Measurements from ENCODE around the gene GLG1. TPM values are rescaled to one million over a fixed set of nuclear protein-coding genes. Genes with fewer than 3 reads are reported as not detected.

The GLG1 gene
- total and polyA plus RNA-seq, 2 experiments from 2014 or later, result 142 to 148 TPM

DNA sequence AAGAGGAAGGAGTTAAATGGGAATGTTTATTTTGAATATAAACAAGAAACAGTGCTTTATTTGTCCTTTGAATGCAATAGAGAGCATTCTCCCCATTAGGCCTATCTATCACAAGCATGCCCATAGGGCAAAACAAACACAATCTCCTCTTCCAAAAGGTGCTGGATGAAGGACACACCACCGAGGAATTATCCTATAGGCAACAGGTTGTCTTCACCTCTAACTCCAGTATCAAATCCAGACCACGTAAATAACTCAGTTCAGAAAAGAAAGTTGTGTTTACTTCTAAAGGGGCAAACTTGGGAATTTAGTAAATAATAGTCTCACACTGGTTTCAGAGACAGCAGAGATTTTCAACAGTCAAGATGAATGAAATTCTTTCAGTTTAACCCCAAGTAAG, 101.9 kb downstream of the GLG1 start:
- no peak overlapping the region for H3K4me2 ChIP-seq
- H2AFZ ChIP-seq, result no peak overlapping the region
- DNase-seq (ENCODE audit: low spot score), result no peak
- H3K4me1 ChIP-seq (ENCODE audit: insufficient read depth), result no peaks in the 10 kb centered on the region
- peaks cover 12% of the 10 kb centered on the region for H3K79me2 ChIP-seq
- 57% methylated on average over 2 of the region's 2 CpGs for WGBS (ENCODE audit: low lambda C conversion rate, missing lambda C conversion rate)
- no peak overlapping the region for H3K4me3 ChIP-seq
- no peaks in the 10 kb centered on the region for H3K9me3 ChIP-seq (ENCODE audit: low read depth)
- peaks cover 5% of the 10 kb centered on the region for H3K36me3 ChIP-seq (replicated peaks; ENCODE audit: insufficient read depth, low read depth)
- TF ChIP-seq, protein P1, sequence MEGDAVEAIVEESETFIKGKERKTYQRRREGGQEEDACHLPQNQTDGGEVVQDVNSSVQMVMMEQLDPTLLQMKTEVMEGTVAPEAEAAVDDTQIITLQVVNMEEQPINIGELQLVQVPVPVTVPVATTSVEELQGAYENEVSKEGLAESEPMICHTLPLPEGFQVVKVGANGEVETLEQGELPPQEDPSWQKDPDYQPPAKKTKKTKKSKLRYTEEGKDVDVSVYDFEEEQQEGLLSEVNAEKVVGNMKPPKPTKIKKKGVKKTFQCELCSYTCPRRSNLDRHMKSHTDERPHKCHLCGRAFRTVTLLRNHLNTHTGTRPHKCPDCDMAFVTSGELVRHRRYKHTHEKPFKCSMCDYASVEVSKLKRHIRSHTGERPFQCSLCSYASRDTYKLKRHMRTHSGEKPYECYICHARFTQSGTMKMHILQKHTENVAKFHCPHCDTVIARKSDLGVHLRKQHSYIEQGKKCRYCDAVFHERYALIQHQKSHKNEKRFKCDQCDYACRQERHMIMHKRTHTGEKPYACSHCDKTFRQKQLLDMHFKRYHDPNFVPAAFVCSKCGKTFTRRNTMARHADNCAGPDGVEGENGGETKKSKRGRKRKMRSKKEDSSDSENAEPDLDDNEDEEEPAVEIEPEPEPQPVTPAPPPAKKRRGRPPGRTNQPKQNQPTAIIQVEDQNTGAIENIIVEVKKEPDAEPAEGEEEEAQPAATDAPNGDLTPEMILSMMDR (IDR thresholded peaks at IDR 0.05; ENCODE audit: poor library complexity), result no peak
- no peak for TF ChIP-seq EZH2 (IDR thresholded peaks at IDR 0.05; ENCODE audit: borderline replicate concordance)
- no peak for TF ChIP-seq EZH2phosphoT487 (IDR thresholded peaks at IDR 0.05; ENCODE audit: low read depth, severe bottlenecking, unreplicated experiment)
- no peaks in the 10 kb centered on the region for H4K20me1 ChIP-seq (ENCODE audit: insufficient read depth, poor library complexity, severe bottlenecking)
- H3K27me3 ChIP-seq, result no peaks in the 10 kb centered on the region
- no peak overlapping the region for H3K27ac ChIP-seq
- no peaks in the 10 kb centered on the region for H3K9me2 ChIP-seq (replicated peaks; ENCODE audit: insufficient read depth)

DNA sequence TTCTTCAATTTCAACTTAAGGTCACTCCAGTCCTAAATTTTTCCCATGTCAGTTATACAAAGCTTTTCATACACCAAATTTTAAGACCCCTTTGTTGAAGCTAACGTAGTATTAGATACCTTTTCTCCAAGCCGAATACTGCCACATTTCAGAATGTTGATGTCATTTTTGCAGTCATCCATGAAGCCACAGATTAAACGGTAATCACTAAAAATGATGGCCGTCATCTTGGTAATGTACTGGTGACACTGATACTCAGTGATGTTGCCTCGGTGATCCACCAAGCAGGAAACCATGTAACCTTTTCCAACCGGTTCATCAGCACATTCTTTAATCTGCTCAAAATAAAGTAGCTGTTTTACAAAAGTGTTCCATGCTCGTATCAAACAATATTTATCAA, 103.5 kb downstream of the GLG1 start:
- Histone ChIP-seq H3K9me3 (ENCODE audit: low read depth) (no peaks in the 10 kb centered on the region), H4K20me1 (ENCODE audit: insufficient read depth, poor library complexity, severe bottlenecking) (no peaks in the 10 kb centered on the region), H3K27ac (no peak overlapping the region), H3K4me3 (no peak overlapping the region), H3K79me2 (peaks cover 15% of the 10 kb centered on the region), H2AFZ (no peak overlapping the region), H3K9me2 (replicated peaks; ENCODE audit: insufficient read depth) (no peaks in the 10 kb centered on the region), H3K4me2 (no peak overlapping the region), H3K36me3 (replicated peaks; ENCODE audit: insufficient read depth, low read depth) (peaks cover 5% of the 10 kb centered on the region), H3K27me3 (no peaks in the 10 kb centered on the region), H3K4me1 (ENCODE audit: insufficient read depth) (no peaks in the 10 kb centered on the region)
- 93% methylated on average over 7 of the region's 7 CpGs for WGBS (ENCODE audit: low lambda C conversion rate, missing lambda C conversion rate)
- TF ChIP-seq EZH2phosphoT487 (IDR thresholded peaks at IDR 0.05; ENCODE audit: low read depth, severe bottlenecking, unreplicated experiment) (no peak), EZH2 (IDR thresholded peaks at IDR 0.05; ENCODE audit: borderline replicate concordance) (no peak)
- TF ChIP-seq, protein P1 (IDR thresholded peaks at IDR 0.05; ENCODE audit: poor library complexity), result no peak
- DNase-seq (ENCODE audit: low spot score), result no peak

DNA sequence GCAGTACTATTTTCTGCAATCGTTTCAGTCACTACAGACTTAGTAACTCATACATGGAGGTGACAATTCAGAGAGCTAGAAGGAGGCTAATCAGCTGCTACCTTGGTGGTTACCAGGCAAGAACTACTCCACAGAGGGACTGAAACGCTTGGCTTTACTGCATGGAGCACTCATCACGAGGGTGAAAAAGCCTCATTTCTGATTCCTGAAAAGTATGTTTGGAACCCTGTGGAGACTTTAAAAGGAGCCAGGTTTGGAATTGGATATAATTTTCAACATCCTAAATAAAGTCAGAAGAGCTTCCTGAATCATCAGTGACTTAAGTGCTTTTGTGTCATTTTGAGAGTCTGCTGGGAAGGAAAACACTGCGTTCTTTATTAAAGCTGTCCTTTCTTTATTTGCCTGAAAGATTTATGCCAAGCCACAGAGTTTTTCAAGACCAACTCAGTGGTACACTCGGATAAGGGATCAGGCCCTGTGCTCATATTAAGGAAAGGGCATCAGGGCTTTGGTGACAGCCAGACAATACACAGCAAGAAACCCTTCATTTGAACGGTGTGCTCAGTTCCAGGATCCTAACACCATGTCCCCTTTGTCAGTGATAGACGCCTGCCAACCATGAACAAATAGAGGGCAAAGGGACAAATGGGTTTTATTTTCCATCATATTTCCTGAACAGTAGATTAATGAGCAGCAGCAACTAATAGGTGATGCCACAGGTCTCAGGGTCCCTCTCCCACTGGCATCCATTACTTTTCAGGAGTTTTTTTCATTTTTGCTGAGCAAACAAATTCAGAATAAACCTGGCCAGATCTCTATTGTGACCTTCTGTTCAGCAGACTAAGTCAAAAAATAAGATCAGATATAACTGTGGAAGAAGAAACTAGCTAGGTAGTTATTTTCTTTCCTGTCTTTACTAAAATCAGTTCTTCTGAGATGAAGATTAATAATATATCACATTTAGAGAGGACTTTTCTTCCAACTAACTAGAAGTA, 105.1 kb downstream of the GLG1 start:
- peaks cover 5% of the 10 kb centered on the region for H3K36me3 ChIP-seq (replicated peaks; ENCODE audit: insufficient read depth, low read depth)
- H3K79me2 ChIP-seq, result peaks cover 15% of the 10 kb centered on the region
- H3K4me1 ChIP-seq (ENCODE audit: insufficient read depth), result no peaks in the 10 kb centered on the region
- no peak overlapping the region for H3K4me2 ChIP-seq
- H3K27ac ChIP-seq, result no peak overlapping the region
- DNase-seq (ENCODE audit: low spot score), result no peak
- no peaks in the 10 kb centered on the region for H3K27me3 ChIP-seq
- H4K20me1 ChIP-seq (ENCODE audit: insufficient read depth, poor library complexity, severe bottlenecking), result no peaks in the 10 kb centered on the region
- H2AFZ ChIP-seq, result no peak overlapping the region
- H3K4me3 ChIP-seq, result no peak overlapping the region
- no peaks in the 10 kb centered on the region for H3K9me2 ChIP-seq (replicated peaks; ENCODE audit: insufficient read depth)
- TF ChIP-seq EZH2 (IDR thresholded peaks at IDR 0.05; ENCODE audit: borderline replicate concordance) (no peak), EZH2phosphoT487 (IDR thresholded peaks at IDR 0.05; ENCODE audit: low read depth, severe bottlenecking, unreplicated experiment) (no peak)
- TF ChIP-seq, protein P1 (IDR thresholded peaks at IDR 0.05; ENCODE audit: poor library complexity), result no peak
- WGBS (ENCODE audit: low lambda C conversion rate, missing lambda C conversion rate), result 80% methylated on average over 7 of the region's 7 CpGs
- H3K9me3 ChIP-seq (ENCODE audit: low read depth), result no peaks in the 10 kb centered on the region
